NCI-H69 (cell line): ENCODE results near the gene AMZ2.
"Not testable (repeated sequence)": the region's sequence is repeated elsewhere in the genome, so short reads cannot be mapped to it uniquely, and the experiment has no call there.

ENCODE experiments used
- DNase-seq: peaks from one replicate; lab custom pipeline; 2025; lab: John Stamatoyannopoulos, UW

Gene AMZ2

DNA sequence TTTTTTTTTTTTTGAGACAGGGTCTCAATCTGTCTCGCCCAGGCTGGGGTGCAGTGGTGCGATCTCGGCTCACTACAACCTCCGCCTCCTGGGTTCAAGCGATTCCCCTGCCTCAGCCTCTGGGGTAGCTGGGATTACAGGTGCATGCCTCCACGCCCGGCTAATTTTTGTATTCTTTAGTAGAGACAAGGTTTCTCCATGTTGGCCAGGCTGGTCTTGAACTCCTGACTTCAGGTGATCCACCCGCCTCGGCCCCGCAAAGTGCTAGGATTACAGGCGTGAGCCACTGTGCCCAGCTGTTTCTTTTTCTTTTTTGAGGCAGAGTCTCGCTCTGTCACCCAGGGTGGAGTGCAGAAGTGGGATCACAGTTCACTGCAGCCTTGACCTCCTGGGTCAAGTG, 27.1 kb upstream of the AMZ2 start:
- not testable (repeated sequence) for DNase-seq

DNA sequence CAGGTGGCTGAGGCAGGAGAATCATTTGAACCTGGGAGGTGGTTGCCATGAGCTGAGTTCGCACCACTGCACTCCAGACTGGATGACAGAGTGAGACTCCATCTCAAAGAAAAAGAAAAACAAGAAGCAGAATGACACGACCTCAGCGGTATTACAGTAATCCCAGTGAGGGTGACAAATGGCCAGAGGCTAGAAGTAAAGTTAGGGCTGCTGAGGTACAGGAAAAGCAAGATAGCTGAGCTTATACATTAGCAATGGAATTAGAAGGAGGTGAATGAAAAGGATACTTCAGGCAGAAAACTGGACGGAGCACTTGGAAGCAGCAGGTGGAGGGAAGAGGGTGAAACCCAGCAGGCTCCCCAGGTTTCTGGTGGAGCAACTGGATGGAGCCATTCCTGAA, 26.1 kb upstream of the AMZ2 start:
- no peak for DNase-seq

DNA sequence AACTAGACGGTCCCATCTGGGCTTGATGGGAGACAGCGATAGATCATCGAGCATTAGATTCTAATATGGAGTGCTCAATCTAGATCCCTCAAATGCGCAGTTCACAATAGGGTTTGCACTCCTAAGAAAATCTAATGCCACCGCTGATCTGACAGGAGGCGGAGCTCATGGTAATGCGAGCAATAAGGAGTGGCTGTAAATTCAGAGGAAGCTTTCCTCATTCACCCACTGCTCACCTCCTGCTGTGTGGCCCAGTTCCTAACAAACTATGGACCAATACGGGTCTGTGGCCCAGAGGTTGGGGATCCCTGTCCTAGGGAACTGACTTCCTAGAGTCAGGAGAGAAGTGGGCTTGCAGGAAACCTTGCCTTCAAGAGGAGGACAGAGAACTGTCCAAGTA, 25.2 kb upstream of the AMZ2 start:
- no peak for DNase-seq

DNA sequence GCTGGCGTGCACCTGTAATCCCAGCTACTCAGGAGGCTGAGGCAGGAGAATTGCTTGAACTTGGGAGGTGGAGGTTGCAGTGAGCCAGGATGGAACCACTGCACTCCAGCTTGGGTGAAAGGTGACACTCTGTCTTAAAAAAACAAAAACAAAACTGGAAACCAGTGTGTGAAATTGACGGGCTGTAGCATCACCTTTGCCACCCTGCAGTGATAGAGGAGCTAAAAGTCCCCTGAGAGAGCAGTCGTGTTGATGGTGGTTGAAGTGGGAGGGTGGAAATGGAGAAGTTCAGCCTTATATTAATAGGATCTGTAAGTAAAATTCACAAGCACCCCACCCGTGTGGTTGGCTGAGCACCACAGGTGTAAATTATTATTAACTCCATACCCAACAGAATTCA, 22.8 kb upstream of the AMZ2 start:
- not testable (repeated sequence) for DNase-seq

DNA sequence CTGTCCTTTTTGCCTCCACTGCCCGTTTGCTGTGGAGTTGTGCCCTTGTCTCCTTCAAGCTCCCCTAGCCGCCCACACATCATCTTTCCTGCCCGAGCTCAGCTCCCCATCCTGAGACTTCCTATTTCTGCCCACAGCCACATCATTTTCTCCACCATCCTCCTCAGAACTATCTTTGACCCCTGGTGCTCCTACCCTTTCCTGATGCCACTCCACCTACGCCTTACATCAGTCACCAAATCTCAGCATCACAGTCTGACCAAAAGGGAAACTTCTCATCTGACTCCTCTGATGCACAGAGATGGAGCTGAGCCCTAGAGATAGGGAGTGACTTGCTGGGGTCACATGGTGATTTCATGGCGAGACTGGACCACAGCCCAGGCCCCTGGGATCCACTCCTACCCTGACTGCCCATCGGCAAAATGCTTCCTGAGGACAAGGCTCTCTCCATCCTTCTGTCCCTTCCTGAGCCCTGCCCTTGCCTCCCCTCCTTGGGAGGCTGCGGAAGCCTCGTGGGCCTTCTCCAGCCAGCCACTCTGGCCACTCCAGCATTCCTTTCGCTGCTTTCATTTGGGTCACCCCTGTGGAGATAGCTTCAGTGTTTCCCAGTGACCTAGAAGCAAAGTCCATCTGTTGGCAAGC, 19.7 kb upstream of the AMZ2 start:
- not testable (repeated sequence) for DNase-seq

DNA sequence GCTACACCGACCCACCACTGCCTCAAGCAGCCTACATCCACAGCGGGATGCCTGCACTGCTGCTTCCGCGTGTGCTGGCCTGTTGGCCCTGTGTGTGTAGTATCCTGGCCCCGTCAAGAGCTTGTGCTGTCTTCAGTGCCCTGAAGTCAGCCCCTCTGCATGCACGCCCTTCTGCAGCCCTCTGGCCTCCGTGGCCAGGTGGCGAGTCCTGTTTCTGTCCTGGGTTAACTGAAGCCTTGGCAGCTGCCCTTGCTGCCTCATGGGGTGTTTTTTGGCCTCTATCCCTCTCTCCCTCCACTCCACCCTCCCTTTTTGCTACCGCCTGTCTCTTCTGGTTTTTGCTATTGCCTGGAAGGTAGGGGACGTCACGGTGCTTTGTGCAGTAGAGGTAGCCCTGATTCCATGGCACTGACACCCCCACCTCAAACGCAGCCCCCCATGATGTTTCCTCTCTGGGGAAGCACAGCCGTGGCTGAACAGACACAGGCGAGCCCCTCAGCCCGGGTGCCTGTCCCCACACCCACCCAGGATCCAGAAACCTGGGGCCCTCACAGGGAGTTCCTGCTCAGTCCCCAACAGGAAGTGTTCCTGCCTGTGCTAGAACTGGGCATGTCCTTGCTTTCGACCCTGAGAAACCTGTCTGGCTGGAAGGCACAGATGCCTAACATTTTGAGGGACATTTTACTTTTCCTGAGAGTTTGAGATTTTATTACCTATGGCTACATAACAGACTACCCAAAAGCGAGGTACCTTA, 18.8 kb upstream of the AMZ2 start:
- no peak for DNase-seq

DNA sequence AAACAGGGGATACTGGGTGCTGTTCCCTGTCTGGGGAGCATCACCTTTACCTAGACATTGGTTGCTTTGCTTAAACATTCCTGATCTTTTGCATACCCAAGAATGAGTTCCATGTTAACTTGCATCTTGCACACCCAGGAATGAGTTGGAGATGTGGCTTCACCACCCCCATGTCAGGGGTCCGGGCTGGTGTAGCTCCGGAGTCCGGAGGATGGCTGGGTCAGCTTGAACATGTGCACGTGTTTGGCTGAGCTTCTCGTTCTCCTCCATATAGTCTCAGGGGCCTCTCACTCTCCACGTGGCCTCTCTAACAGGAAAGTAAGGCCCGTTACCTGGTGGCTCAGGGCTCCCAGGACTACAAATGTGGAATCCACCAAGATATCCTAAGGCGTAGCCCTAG, 18.2 kb upstream of the AMZ2 start:
- no peak for DNase-seq

DNA sequence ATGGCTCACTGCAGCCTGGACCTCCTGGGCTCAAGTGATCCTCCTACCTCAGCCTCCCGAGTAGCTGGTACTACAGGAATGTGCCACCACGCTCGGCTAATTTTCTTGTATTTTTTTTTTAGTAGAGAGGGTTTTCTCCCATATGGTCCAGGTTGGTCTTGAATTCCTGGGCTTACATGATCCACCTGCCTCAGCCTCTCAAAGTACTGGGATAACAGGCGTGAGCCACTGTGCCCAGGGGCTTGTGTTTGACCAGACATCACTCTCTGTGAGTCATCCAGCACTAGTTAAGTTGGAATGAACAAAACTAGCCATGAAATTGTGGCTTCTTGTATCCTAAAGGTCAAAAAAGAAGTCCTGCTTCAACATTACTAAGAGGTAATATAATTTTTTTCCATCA, 16.7 kb upstream of the AMZ2 start:
- DNase-seq, result not testable (repeated sequence)

DNA sequence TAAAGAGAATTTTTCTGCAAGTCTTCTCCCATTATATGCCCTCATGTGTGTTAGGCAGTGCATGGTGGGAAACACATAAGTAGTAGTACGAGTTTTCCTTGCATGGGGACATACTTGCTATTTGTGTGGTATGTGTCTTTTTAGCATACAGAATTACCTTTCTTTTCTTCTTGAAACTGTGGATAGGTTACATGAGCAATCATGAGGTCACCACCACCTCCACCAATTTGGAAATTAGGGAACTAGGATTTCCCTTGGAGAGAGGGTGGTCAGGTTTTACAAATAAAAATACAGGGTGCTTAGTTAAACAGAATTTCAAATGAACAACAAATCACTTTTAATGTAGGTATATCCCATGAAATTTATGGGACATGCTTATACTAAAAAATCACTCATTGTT, 16.3 kb upstream of the AMZ2 start:
- no peak for DNase-seq

DNA sequence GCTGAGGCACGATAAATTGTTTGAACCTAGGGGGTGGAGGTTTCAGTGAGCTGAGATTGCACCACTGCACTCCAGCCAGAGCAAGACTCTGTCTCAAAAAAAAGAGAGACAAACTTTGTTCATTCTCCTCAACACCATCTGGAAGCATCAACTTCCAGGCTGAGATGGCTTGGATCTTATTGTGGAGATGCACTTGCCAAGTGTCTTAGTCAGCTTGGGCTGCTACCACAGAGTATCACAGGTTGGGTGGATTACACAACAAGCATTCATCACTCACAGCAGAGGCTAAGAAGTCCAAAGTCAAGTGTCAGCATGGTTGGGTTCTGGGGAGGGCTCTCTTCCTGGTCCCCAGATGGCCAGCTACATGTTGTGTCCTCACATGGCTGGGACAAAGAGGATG, 15.1 kb upstream of the AMZ2 start:
- not testable (repeated sequence) for DNase-seq

DNA sequence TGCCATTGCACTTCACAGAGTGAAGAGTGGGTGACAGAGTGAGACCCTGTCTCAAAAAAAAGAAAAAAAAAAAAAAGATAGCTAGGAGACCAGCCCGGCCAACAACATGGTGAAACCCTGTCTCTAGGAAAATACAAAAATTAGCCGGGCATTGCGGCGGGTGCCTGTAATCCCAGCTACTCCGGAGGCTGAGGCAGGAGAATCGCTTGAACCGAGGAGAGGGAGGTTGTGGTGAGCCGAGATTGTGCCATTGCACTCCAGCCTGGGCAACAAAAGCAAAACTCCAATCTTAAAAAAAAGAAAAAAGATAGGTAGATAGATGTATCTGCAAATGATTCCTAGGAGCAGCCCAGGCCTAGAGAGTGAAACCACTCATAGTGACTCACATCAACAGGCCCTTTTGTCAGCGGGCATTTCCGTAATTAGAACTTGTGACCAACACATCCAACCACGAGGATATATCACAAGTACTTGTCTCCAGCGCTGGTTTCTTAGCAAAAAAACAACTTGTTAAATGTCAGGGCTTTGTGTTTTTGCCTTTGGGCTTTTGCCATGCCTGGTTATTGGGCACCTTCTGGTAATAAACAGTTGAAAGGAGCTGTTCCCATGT, 13.0 kb upstream of the AMZ2 start:
- DNase-seq, result peak; percentile 20

DNA sequence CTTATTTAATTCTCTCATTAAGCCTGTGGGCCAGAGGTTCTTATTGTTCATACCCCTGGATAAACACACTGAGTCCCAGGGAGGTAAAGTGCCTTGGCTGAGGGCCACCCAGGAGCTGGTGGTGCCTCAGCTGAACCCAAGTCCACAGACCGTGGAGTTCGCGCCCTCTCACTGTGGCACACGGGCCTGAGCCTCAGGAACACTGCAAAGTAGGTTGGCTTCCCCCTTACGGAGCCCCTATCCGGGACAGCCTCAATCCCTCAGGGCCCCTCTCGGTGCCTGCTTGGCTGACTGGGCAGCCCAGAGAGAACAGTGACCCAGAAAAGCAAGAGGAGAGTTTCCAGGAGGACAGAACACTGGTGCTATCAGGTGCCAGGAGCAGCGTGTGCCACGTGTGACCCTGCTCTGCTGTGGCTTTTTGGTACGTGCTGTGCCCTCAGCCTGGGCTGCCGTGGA, 12.5 kb upstream of the AMZ2 start:
- not testable (repeated sequence) for DNase-seq

DNA sequence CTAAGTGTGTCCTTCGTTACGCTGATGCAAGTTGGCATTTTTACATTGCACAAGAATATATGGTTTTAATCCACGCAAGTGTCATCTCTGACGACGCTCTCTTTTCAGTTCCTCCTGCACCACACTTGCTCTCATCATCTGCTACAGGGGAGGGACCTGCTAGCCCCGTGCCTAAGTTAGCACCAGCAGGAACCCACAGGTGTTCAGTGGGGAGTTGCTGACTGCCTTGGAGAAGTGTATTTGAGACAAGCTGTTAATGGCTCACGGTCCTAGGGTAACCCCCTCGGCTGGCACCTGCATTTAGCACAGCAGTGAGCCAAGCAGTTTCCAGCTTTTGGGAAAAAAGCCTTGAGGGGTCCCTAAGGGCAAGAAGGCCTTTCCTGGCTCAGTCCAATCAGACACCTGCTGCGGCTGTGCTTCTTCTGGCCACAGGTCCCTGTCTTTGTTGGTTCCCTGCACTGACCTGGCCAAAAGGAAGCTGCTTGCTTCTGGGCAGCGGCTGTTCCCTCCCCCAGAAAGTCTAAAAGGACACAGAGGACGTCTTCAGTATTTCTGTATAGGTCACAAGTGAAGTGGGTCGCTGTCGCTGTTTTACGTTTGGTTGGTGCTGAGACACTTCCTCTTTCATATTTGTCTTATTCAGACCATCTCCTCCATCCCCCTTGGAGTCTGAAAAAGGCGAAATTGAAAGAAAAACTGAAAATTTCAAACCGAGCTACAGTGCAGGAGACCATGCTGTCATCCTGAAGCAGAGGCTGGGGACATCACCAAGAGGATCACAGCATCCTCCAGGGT, 10.3 kb upstream of the AMZ2 start:
- DNase-seq, result not testable (repeated sequence)

DNA sequence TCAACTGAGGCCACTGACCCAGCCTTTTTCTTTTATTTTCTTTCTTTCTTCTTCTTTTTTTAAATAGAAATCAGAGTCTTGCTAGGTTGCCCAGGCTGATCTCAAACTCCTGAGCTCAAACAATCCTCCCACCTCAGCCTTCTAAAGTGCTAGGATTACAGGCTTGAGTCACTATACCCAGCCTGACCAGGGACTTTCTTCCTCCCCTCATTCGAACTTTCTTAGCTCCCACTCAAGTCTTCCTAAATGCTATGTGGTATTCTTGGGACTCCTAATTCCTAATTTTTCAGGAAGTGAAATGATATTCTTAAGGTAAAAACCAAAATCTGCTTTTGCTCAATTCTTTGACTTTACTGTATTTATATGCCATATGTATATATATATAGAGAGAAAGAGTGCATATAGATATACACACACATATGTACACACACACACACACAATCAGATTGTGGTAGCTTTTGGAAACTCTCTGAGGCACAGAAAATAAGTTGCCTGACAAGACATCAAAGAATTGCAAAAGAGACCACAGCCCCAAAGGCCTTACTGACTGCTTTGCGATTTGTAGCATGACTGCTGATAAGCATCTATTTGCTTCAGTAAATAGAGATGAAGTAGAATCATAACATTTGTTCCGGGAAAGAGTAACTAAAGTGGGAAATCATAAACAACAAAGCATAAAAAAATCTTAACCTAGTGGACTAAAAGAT, 9.5 kb upstream of the AMZ2 start:
- no peak for DNase-seq

DNA sequence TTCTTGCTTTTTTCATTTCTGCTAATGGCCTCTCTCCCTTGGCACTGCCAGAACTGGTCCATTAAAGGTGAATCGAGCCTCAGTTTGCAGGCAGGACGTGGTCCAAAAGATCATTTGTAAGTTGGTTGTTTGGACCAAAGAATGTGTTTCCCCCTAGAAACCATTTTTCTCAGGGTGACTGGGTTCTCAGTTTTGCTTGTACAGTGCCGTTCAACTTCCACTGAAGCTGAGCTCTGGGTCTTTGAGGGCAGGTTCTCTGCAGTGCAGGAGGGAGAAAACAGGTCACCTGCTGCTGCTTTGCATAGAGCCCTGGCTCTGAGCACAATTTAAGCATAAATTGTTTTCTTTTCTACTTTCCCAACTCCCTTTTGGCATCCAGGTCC, 9.0 kb upstream of the AMZ2 start:
- DNase-seq, result no peak

DNA sequence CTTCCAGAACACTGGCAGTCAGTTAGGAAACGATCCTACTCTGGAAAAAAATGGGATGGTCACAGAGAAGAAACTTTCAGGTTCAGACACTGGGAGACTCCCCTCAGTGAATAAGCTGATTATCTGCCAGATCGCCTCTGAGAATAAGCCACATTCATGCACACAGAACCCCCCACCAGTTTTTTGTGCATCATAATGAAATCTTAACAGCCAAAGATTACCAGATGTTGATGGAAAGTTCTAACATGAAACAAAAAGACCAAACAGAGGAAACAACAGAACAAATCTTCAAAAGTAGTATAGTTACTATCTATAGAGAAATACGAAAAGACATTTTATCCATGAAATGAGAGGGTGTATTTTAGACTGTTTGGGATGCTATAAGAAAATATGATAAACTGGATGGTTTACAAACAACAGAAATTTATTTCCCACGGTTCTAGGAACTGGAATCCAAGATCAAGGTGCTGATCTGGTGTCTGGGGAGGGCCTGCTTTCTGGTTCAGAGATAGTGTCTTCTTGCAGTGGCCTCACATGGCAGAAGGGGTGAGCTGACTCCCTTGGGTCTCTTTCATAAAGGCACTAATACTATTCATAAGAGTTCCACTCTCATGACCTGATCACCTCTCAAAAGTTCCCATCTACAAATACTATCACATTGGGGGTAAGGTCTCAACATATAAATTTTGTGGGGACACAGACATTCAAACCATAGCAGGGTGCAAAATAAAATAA, 8.0 kb upstream of the AMZ2 start:
- no peak for DNase-seq

DNA sequence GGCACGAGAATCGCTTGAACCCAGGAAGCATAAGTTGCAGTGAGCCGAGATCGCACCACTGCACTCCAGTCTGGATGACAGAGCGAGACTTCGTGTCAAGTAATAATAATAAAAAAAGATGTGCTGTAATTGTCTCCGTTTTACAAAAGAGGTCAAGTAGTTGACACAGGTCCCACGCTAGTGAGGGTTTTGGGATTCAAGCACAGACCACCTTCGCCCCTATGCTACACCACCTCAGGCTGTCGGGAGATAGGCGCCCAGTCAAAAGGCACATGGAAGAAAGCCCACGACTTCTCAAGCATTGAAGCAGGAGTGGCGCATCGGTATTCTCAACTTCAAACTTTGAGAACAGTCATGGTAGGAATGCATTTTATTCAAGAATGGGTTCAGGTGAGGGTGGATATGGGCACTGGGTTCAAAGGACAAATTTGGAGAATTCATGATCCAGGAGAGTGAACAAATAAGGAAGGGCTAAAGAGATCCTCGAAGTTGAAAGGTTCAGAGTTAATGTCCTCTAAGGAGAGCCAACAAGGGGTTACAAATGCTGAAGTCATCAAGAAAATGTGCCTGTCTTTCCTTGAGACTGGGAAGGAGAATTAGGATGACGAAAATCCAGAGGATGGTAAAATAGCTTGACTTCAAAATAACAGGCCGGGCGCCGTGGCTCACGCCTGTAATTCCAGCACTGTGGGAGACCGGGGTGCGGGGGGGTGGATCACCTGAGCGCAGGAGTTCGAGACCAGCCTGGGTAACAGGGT, 1.4 kb upstream of the AMZ2 start:
- no peak for DNase-seq

DNA sequence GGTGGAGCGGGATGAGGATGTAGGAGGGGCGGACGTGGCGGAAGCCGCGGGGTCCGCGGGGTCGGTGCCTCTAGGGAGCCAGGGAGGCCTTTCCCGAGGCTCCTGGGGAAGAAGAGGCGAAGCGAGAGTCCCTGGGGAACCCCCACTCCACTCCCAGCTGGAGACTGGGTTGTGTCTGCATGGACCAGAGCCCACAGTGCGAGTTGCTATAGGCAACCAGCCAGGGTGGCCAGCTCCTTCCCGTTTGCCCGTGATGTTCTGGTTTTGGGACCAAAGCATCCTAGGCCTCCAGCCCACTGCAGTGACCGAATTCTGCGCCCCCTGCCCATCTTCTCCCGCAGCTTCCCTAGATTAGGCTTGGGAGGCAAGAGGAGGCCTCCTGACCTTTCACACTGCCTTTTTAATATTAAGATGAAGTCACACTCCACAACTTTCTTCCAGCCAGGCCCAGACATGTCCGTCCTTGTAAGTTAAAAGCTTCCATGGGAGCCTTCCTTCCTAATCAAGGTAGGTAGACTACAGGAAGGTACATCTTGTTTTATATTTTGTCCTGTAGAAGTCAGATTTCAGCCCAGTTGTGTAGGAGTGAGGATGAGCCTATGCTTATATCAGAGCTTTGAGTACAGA, 469 bp downstream of the AMZ2 start:
- DNase-seq, result peak; percentile 80

DNA sequence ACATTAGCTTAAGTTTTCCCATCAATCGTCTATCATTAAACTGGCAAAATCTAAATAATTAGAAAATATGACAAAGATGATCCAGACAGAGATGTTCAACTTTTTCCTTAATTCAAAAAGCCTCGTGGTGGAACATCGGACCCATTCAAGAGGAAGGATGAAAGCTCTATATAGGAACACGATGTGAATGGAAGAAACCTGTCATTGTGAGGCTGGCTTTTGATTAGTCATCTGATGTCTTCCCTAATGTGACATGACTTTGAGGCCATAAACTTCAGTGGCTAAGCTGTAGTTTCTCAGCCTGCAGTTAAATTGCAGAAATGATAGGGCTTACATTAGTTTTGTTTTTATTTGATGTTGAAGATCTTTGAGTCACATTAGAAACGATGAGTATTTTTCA, 1.0 kb downstream of the AMZ2 start:
- no peak for DNase-seq

DNA sequence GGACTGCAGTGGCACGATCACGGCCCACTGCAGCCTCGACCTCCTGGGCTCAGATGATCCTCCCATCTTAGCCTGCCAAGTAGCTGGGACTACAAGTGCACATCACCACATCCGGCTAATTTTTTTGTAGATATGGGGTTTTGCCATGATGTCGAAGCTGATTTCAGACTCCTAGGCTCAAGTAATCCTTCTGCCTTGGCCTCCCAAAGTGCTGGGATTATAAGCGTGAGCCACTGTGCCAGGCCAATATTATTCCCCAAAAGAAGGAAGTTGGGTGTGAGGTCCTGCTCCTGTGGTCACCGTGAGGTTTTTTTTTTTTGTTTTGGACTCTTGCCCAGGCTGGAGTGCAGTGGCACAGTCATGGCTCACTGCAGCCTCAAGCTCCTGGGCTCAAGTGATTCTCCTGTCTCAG, 1.5 kb downstream of the AMZ2 start:
- no peak for DNase-seq
